D721Med (cell line): ENCODE data around the gene PTTG2.

Experiments used
- DNase-seq: peaks from one replicate; pipeline ENCODE4 v3.0.0; 2011; ENCODE audit warnings: low spot score; ENCODE audit not compliant: insufficient read length
- FAIRE-seq: peaks from 2 replicates; lab custom pipeline; 2011; peaks lifted over from hg19 to GRCh38; lab: Jason Lieb, UNC
- TF ChIP-seq, protein P1 (sequence below): IDR thresholded peaks from 2 replicates; pipeline ENCODE4 v1.5.1; 2012; ENCODE audit warnings: mild to moderate bottlenecking, control low read depth; ENCODE audit not compliant: insufficient read depth; ENCODE audit errors: missing control alignments

The PTTG2 gene

DNA sequence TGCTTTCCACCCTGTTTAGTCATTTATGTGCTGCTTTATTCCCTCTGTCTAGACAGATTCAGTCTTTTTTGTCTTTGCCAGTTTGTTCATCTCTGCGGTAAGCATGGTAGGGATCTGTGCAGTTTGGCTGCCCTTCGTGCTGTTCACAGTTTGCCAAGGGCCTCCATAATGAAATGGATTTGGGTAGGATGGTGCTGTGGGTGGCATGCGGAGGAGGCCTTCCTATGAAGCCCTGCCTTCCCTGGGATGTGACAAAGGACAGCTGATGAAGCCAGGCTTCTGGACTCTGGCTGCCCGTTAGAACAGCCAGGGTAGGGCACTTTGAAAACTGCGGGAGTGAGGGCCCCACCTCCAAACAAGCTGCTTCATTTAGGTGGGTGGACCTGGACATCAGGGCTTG lies 47.4 kb downstream of the PTTG2 start:
- no peak for FAIRE-seq
- TF ChIP-seq, protein P1, sequence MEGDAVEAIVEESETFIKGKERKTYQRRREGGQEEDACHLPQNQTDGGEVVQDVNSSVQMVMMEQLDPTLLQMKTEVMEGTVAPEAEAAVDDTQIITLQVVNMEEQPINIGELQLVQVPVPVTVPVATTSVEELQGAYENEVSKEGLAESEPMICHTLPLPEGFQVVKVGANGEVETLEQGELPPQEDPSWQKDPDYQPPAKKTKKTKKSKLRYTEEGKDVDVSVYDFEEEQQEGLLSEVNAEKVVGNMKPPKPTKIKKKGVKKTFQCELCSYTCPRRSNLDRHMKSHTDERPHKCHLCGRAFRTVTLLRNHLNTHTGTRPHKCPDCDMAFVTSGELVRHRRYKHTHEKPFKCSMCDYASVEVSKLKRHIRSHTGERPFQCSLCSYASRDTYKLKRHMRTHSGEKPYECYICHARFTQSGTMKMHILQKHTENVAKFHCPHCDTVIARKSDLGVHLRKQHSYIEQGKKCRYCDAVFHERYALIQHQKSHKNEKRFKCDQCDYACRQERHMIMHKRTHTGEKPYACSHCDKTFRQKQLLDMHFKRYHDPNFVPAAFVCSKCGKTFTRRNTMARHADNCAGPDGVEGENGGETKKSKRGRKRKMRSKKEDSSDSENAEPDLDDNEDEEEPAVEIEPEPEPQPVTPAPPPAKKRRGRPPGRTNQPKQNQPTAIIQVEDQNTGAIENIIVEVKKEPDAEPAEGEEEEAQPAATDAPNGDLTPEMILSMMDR: no peak
- no peak for DNase-seq

DNA sequence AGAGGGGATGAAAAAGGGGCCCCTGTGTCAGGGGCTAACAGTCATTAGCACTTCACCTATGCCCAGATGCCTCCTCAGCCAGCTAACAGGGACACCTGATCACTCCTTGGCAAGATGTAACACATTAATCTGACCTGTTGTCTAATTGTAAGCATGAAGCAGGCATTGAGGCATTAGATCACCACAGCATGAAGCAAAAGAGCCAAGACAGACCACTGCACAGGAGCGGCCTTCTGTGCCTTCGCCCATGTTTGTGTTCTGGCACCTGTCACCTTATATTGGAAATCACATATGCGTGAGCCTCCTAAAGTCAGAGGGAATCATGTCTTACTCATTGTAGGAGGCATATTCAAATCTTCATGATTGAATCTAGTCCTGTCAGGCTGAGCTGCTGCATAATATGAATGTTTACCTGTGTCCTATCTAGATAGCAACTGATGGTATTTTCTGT lies 48.4 kb downstream of the PTTG2 start:
- no peak for DNase-seq
- no peak for FAIRE-seq
- TF ChIP-seq, protein P1: no peak

DNA sequence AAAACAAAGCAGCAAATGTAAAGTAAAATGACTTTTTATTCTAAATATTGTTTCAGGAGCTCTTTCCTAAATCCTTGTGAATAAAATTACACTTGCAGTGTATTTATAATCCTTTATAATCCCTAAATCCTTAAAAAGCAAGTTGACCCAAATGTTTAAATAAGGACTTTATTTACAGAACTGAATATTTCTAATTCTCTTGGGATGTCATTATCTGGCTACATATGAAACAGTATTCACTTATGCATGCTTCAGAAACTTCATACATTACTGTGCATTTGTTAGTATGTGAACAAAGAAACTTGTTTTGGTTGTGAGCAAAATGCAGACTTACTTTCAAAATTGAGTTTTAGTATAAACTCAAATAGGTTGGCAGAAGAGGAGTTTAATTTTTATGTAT lies 49.2 kb downstream of the PTTG2 start:
- no peak for FAIRE-seq
- TF ChIP-seq, protein P1: no peak
- no peak for DNase-seq

DNA sequence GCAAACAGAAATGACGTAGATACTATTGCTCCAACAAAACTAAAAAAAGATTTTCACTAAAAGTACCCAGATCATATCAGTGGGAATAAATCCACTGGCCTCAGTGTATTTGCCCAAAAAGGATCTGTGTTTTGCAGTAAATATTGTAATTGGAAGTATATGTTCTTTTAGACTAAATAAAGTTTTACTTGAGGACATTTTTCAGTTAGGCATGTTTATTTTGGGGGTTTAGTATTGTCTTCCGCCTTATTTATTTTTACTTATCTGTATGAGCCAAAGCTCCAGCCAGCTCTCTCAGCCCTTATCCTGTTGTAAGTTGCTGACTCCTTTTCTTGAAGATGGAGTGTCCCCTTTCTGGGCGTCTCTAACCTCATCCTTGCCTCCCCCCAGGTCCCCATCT lies 49.8 kb downstream of the PTTG2 start:
- FAIRE-seq: no peak
- DNase-seq: no peak
- TF ChIP-seq, protein P1: no peak
